Spinal cord (tissue), 10 donors: ENCODE results near the gene CENPO. TPM values are rescaled to one million over a fixed set of nuclear protein-coding genes. Genes with fewer than 3 reads are reported as not detected.

ENCODE experiments used
- DNase-seq, 6 donors: peaks; one replicate each; pipeline versions ENCODE4 v3.0.0 to v3.0.0-alpha.2; 2013 to 2015; ENCODE audit warnings: low spot score in 6 of 6, low read depth in 4 of 6
- H3K27ac ChIP-seq: one replicate; pipeline ENCODE4 v1.5.1; 2013; ENCODE audit warnings: low read depth, low read length, control low read depth
- H3K27me3 ChIP-seq: one replicate; pipeline ENCODE4 v1.6.1; 2013; ENCODE audit warnings: low read length; ENCODE audit not compliant: control insufficient read depth, insufficient read depth
- H3K36me3 ChIP-seq: one replicate; pipeline ENCODE4 v1.6.1; 2013; ENCODE audit warnings: low read length; ENCODE audit not compliant: control insufficient read depth, insufficient read depth
- H3K4me1 ChIP-seq: one replicate; pipeline ENCODE4 v1.6.1; 2013; ENCODE audit warnings: low read length; ENCODE audit not compliant: control insufficient read depth, insufficient read depth
- H3K4me3 ChIP-seq: one replicate; pipeline ENCODE4 v1.5.1; 2013; ENCODE audit warnings: low read depth, low read length, control low read depth
- H3K9me3 ChIP-seq: one replicate; pipeline ENCODE4 v1.6.1; 2013; ENCODE audit warnings: low read length; ENCODE audit not compliant: control insufficient read depth, insufficient read depth
- WGBS: methylation state at CpG from one replicate; pipeline ENCODE4 v1.1.5; 2013; ENCODE audit warnings: missing lambda C conversion rate; ENCODE audit not compliant: insufficient coverage; 5-methylcytosine and 5-hydroxymethylcytosine counted together
- long read RNA-seq, 4 donors: transcript quantifications; one replicate each; lab custom pipeline, GENCODE V29; 2026
- polyA plus RNA-seq, 2 donors: library from polyadenylated mRNA; unstranded; fragments of 120-200 nt; gene quantifications; one replicate each; pipeline ENCODE4 v1.2.1, GENCODE V29; 2013; ENCODE audit not compliant: insufficient read length in 2 of 2
- total RNA-seq, 2 donors: library from RNA; depleted of rRNA in 1 of 2; stranded (reverse); fragments of 120-200 nt in 1 of 2; fragments of >200 nt in 1 of 2; gene quantifications; one replicate each; pipeline versions ENCODE4 v1.2.3 to v1.2.4, GENCODE V29; 2013 to 2014
- donor health status: healthy.

The CENPO gene, protein sequence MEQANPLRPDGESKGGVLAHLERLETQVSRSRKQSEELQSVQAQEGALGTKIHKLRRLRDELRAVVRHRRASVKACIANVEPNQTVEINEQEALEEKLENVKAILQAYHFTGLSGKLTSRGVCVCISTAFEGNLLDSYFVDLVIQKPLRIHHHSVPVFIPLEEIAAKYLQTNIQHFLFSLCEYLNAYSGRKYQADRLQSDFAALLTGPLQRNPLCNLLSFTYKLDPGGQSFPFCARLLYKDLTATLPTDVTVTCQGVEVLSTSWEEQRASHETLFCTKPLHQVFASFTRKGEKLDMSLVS
- 10 to 100 TPM; 12.7 to 15.1 TPM for total RNA-seq
- polyA plus RNA-seq, result 10 to 100 TPM; 21.0 to 24.0 TPM
- long read RNA-seq, donor 1, full-length matches to known transcripts, result 2 of 2 reads
- long read RNA-seq, donor 1, partial matches to known transcripts, result 0 of 2 reads
- long read RNA-seq, donor 1, other reads (novel, unspliced or antisense), result 0 of 2 reads
- long read RNA-seq, donor 2, full-length matches to known transcripts, result 2 of 103 reads
- long read RNA-seq, donor 2, partial matches to known transcripts, result 101 of 103 reads
- long read RNA-seq, donor 2, other reads (novel, unspliced or antisense), result 0 of 103 reads
- long read RNA-seq, donor 3, full-length matches to known transcripts, result 1 of 6 reads
- long read RNA-seq, donor 3, partial matches to known transcripts, result 5 of 6 reads
- long read RNA-seq, donor 3, other reads (novel, unspliced or antisense), result 0 of 6 reads
- long read RNA-seq, donor 4, full-length matches to known transcripts, result 2 of 7 reads
- long read RNA-seq, donor 4, partial matches to known transcripts, result 5 of 7 reads
- long read RNA-seq, donor 4, other reads (novel, unspliced or antisense), result 0 of 7 reads

DNA sequence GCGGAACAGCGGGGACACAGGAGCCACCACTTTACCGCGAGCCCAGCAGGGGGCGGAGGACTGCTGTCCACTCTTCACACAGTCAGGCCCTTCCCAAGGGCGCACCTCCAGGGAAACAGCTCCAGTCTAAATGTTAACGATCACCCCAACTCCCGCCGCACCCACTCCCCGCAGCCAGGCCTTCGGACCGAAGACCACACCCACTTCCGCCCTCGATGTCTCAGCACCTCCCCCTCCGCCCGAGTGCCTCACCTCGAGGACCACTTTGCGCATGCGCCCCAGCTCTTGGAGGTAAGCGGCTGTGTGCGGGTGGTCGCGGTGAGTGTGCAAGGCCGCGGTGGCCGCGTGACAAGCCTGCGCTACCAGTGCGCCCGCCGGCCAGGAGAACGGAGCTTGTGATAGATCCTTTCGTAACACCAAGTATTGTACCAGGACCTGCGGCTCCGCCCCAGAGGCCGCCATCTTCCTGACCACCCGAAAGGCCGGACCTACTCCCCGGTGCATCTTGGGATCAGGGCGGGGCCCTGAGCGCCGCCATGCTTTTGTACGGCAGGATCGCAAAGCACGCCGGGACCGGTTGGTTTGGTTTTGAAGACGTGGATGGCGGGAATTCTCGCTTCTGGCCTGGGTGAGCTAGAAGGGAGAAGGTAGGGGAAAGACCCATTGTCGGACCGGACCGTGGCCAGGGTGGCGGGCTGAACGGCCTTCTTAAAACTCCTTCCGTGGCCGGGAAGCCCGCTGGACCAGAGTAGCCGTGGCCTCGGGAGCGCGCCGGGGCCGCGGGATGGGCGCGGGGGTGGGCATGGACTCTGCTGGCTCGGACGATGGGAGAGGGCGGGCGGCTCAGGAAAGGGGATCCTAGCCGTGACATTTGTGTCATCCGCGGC, at the start of gene CENPO, which contains the start of gene PTRHD1:
CENPO (plus strand) TSS at position 552 of the 887 bp plus-strand sequence. CDS start 495 bp downstream, outside the sequence.
PTRHD1 (minus strand) TSS at position 518 of the 887 bp plus-strand sequence; CDS start at position 504, 14 bp downstream.
- H3K9me3 ChIP-seq, result no peaks in the 10 kb centered on the region
- H3K27ac ChIP-seq, result peak within 1 kb of the TSS; percentile 99
- no peaks in the 10 kb centered on the region for H3K27me3 ChIP-seq
- H3K4me1 ChIP-seq, result peaks cover 7% of the 10 kb centered on the region
- under 1% methylated on average over 72 of the region's 74 CpGs for WGBS
- H3K36me3 ChIP-seq, result peaks cover 4% of the 10 kb centered on the region
- DNase-seq, result peak; percentile 92 to 99 (median 96)
- peak within 1 kb of the TSS; percentile 95 for H3K4me3 ChIP-seq

DNA sequence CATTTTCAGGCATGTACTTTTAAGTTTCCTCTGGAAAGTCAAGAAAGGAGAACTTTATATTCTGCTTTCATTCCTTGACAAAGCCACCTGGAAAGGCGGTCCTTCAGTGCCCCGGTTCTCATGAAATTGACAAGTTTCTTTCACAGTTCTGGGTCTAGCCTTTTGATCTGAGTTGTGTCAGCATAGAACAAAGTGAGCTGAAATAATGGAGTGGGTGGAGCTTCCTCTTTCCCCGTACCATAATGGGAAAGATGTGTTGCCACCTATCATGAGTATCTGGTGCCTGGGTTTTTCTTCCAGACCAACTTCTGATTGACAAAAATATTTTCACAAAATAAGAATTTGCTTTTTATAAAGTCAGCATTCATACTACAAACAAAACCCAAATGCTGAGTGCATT, 49.3 kb upstream of the CENPO start:
- peaks cover 5% of the 10 kb centered on the region for H3K36me3 ChIP-seq
- H3K27ac ChIP-seq, result no peak overlapping the region
- no peak for DNase-seq
- no peaks in the 10 kb centered on the region for H3K4me1 ChIP-seq
- H3K4me3 ChIP-seq, result no peak overlapping the region
- no CpG with 5 or more reads among the region's 3 CpGs for WGBS
- no peaks in the 10 kb centered on the region for H3K9me3 ChIP-seq
- no peaks in the 10 kb centered on the region for H3K27me3 ChIP-seq

DNA sequence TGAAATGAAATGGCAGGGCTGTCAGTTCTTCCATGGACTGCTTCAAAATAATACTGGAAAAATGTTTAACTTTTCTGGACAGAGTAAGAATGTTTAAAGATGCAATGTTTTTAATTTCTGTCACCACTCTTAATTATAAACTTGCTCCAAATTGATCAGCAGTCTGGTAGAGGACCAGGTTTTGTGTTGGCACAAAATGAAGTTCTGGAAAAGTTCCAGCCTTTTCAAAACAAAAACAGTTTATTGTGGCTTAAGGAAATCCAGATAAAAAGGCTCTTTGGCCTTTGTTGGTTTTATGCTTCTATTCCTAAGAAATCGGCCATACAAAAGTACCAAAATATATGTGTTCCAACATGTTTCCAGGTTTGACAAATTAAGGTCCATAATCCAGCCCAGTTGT, 48.9 kb upstream of the CENPO start:
- no peak overlapping the region for H3K27ac ChIP-seq
- H3K4me1 ChIP-seq, result no peaks in the 10 kb centered on the region
- WGBS, result no CpG with 5 or more reads among the region's 1 CpG
- no peak overlapping the region for H3K4me3 ChIP-seq
- H3K27me3 ChIP-seq, result no peaks in the 10 kb centered on the region
- H3K36me3 ChIP-seq, result peaks cover 7% of the 10 kb centered on the region
- H3K9me3 ChIP-seq, result no peaks in the 10 kb centered on the region
- peak in 1 of 6 donors; percentile 56 for DNase-seq

DNA sequence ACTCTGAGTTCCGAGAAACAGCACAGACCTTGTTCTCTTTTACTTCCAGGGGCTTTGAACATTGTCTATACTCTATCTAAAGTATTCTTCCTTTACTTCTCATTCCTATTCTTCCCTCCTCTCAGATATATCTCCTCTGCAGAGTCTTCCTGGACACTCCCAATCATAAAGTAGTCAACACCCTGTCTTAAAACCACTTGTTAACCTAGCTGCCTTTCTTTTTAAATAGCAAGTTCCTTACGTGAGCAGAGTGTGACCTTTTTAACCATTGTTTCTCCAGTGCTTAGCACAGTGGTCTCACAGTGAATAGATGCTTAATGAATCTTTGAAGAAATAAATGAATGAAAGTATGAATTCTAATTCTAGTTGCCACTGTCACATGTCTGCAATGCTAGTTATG, 47.4 kb upstream of the CENPO start:
- no peak for DNase-seq
- whole genome bisulfite sequencing, result 100% methylated on average over 1 of the region's 2 CpGs
- Histone ChIP-seq H3K4me1 (no peaks in the 10 kb centered on the region), H3K27ac (no peak overlapping the region), H3K27me3 (no peaks in the 10 kb centered on the region), H3K4me3 (no peak overlapping the region), H3K36me3 (peaks cover 7% of the 10 kb centered on the region), H3K9me3 (no peaks in the 10 kb centered on the region)

DNA sequence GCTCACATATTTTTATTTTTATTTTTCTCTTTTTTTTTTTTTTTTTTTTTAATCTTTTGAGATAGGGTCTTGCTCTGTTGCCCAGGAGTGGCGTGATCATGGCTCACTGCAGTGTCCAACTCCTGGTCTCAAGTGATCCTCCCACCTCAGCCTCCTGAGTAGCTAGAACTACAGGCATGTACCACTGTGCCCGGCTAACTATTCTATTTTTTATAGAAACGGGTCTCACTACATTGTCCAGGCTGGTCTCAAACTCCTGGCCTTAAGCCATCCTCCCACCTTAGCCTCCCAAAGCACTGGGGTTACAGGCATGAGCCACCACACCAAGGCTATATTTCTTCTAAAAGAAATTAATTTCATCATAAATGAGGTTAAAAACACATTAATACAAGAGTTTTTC, 45.9 kb upstream of the CENPO start:
- H3K36me3 ChIP-seq, result peaks cover 4% of the 10 kb centered on the region
- no peaks in the 10 kb centered on the region for H3K27me3 ChIP-seq
- DNase-seq, result no peak
- no peak overlapping the region for H3K27ac ChIP-seq
- H3K4me3 ChIP-seq, result no peak overlapping the region
- H3K9me3 ChIP-seq, result no peaks in the 10 kb centered on the region
- H3K4me1 ChIP-seq, result no peaks in the 10 kb centered on the region
- 100% methylated on average over 2 of the region's 3 CpGs for WGBS

DNA sequence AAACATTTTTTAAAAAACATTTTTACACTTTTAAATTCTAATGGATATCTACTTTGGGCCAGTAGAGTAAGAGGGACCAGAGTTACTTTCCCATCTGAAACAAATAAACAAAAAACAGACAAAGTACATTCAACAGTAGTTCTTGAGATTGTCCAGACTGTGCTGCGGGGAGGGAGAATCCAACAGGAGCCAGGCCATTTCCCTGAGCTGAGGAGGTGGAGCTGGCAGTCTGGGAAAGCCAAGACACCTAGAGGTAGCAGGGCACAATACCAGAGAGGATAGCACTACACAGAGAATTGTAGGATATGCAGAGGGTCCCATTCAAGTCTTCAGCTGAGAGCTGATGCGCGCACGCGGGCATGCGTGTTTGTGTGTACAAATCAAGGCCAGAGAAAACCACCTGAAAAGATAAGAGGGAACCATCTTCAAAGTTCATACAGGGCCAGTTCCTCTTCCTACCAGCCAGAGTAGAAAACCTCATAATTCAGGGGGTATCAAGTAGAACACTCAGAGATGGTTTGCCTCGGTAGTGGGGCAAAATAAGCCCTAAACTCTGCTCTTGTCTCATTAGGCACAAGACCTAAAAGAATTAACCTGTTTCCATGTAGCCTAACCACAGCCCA, 44.0 kb upstream of the CENPO start:
- Histone ChIP-seq H3K36me3 (peaks cover 9% of the 10 kb centered on the region), H3K27me3 (no peaks in the 10 kb centered on the region), H3K4me1 (no peaks in the 10 kb centered on the region), H3K9me3 (no peaks in the 10 kb centered on the region), H3K4me3 (no peak overlapping the region), H3K27ac (no peak overlapping the region)
- 89% methylated on average over 3 of the region's 7 CpGs for WGBS
- DNase-seq, result no peak

DNA sequence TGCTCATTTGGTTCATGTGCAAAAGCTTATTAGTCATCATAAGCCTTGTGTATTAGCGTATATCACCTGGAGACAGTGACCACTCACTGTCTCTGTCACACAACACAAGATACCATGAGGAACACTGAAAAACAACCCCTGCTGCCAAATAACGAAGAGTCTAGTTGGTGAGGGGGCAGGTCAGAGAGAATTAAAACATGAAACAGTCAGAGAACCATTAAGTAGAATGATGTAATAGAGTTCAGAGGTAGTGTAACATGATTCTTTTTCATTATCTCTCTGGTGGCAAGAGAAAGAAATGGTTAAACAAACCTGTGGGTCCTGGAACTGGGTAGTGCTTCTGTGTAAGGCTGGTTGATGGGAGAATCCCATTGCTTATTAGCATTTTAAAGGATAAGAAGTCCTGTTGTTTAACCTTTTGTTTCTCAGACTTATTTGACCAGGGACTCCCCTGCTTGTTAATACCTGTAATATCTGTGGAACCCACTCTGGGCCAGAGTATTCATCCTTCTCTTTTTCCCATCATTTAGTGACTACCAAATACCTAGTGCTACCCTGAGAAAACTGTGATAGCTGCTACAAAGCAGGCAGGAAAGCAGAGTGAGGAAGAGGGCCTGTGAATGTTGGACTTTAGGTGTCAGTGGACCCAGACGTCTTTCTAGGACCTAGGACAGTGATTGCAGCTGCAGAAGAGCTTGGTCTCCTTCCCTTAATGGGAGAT, 38.1 kb upstream of the CENPO start:
- H3K4me3 ChIP-seq, result no peak overlapping the region
- WGBS, result 50% methylated on average over 1 of the region's 3 CpGs
- no peak overlapping the region for H3K27ac ChIP-seq
- H3K36me3 ChIP-seq, result peaks cover 17% of the 10 kb centered on the region
- H3K27me3 ChIP-seq, result no peaks in the 10 kb centered on the region
- no peak for DNase-seq
- H3K4me1 ChIP-seq, result no peaks in the 10 kb centered on the region
- no peaks in the 10 kb centered on the region for H3K9me3 ChIP-seq

DNA sequence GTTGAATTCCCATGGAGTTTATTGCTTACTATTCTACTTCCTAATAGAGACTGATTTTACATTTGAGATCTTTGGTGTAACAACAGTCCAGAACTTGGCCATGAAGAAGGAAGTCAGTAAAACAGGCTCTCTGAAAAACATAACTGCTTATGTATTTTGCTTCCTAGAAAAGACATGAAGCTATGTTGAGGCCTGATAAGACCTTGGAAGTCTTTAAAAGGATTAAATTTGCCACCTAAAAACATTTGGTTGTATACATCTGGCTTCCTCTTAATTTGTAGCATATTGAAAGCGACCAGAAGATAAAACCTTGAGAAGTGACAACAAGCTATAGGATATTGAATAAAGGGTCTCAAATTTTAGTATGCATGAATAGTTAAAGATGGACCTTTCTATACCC, 36.4 kb upstream of the CENPO start:
- no peaks in the 10 kb centered on the region for H3K27me3 ChIP-seq
- peaks cover 21% of the 10 kb centered on the region for H3K36me3 ChIP-seq
- WGBS, result no CpG with 5 or more reads among the region's 1 CpG
- no peak overlapping the region for H3K4me3 ChIP-seq
- no peaks in the 10 kb centered on the region for H3K9me3 ChIP-seq
- no peak overlapping the region for H3K27ac ChIP-seq
- no peak for DNase-seq
- H3K4me1 ChIP-seq, result no peaks in the 10 kb centered on the region
